Measurements from ENCODE around the gene SPPL3.

GRCh38 chr12:120844297-120844696, 59.9 kb downstream of the SPPL3 start:
- TF ChIP-seq EZH2 (IDR thresholded peaks at IDR 0.05; ENCODE audit: low read depth, unreplicated experiment) (no peak), JUNB (IDR thresholded peaks at IDR 0.05; ENCODE audit: unreplicated experiment) (no peak), CTCF (conservative IDR thresholded peaks at IDR 0.05; ENCODE audit: low read depth in 2 of 2) (no peak), ZNF114 (CRISPR knock-in tag; IDR thresholded peaks at IDR 0.05) (no peak)
- TF ChIP-seq, protein P1, sequence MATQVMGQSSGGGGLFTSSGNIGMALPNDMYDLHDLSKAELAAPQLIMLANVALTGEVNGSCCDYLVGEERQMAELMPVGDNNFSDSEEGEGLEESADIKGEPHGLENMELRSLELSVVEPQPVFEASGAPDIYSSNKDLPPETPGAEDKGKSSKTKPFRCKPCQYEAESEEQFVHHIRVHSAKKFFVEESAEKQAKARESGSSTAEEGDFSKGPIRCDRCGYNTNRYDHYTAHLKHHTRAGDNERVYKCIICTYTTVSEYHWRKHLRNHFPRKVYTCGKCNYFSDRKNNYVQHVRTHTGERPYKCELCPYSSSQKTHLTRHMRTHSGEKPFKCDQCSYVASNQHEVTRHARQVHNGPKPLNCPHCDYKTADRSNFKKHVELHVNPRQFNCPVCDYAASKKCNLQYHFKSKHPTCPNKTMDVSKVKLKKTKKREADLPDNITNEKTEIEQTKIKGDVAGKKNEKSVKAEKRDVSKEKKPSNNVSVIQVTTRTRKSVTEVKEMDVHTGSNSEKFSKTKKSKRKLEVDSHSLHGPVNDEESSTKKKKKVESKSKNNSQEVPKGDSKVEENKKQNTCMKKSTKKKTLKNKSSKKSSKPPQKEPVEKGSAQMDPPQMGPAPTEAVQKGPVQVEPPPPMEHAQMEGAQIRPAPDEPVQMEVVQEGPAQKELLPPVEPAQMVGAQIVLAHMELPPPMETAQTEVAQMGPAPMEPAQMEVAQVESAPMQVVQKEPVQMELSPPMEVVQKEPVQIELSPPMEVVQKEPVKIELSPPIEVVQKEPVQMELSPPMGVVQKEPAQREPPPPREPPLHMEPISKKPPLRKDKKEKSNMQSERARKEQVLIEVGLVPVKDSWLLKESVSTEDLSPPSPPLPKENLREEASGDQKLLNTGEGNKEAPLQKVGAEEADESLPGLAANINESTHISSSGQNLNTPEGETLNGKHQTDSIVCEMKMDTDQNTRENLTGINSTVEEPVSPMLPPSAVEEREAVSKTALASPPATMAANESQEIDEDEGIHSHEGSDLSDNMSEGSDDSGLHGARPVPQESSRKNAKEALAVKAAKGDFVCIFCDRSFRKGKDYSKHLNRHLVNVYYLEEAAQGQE (IDR thresholded peaks at IDR 0.05; ENCODE audit: unreplicated experiment), result no peak

All from GM23338 (cell line).